Right lobe of liver (tissue), 6 donors: Measurements from ENCODE around the gene SLC9A3. TPM values are rescaled to one million over a fixed set of nuclear protein-coding genes. Genes with fewer than 3 reads are reported as not detected.

Experiments used
- ATAC-seq, 4 donors: fragments of 200-7000 bp; cut with Tn5 transposase; one replicate each; pipeline ENCODE4 v1.9.1; 2020; ENCODE audit warnings: mild to moderate bottlenecking in 4 of 4, moderate library complexity in 4 of 4
- DNase-seq, 3 donors: peaks; one replicate each; pipeline ENCODE4 v3.0.0-alpha.2; 2020
- H3K27ac ChIP-seq, 3 donors: fragments of 200-600 bp; one replicate each; pipeline ENCODE4 v1.8.0; 2022
- H3K27me3 ChIP-seq, 2 donors: fragments of 200-600 bp; one replicate each; pipeline ENCODE4 v1.8.0; 2022
- H3K36me3 ChIP-seq, 4 donors: fragments of 200-600 bp; sonication (generic) in 1 of 4; one replicate each; pipeline versions ENCODE4 v1.5.1 to v1.8.0; 2017 to 2022; ENCODE audit warnings: control low read depth in 1 of 4
- H3K4me1 ChIP-seq, 4 donors: fragments of 200-600 bp; sonication (generic) in 1 of 4; one replicate each; pipeline versions ENCODE4 v1.5.1 to v1.8.0; 2017 to 2022; ENCODE audit warnings: control low read depth in 1 of 4
- H3K4me3 ChIP-seq, 3 donors: fragments of 200-600 bp; one replicate each; pipeline ENCODE4 v1.8.0; 2022
- H3K9me3 ChIP-seq, 4 donors: fragments of 200-600 bp; sonication (generic) in 1 of 4; one replicate each; pipeline versions ENCODE4 v1.5.1 to v1.8.0; 2017 to 2022; ENCODE audit warnings: control low read depth in 1 of 4
- POLR2A ChIP-seq: fragments of 450-650 bp; IDR thresholded peaks from one replicate; pipeline ENCODE4 v1.6.1; 2017; ENCODE audit warnings: antibody characterized with exemption, mild to moderate bottlenecking
- WGBS: methylation state at CpG from one replicate; pipeline ENCODE4 v1.1.6; 2018; ENCODE audit warnings: low coverage, low lambda C conversion rate; ENCODE audit not compliant: insufficient coverage; ENCODE audit errors: missing lambda C conversion rate; 5-methylcytosine and 5-hydroxymethylcytosine counted together
- intact Hi-C, 2 donors: fragments of 100-400 bp; cut with DNase I; formaldehyde crosslinking; loops; one replicate each; pipeline versions ENCODE4 v1.11.2 to v1.14.1; 2022
- total RNA-seq, 6 experiments: library from RNA; depleted of rRNA in 2 of 6; stranded (reverse); fragments of >200 nt in 2 of 6; fragmentation: NEBNext Ultra II Directional in 3 of 6; extraction: Animal tissue kit (Norgen Biotek cat#: 25700) in 3 of 6; gene quantifications; one replicate each; pipeline versions ENCODE4 v1.1.0 to v1.2.4, GENCODE V29; 2016 to 2023
- TF ChIP-seq, protein P1 (sequence below), 4 donors: fragments of 200-600 bp in 3 of 4; fragments of 450-650 bp in 1 of 4; IDR thresholded peaks; one replicate each; pipeline versions ENCODE4 v1.5.1 to v1.8.0; 2016 to 2022; ENCODE audit warnings: antibody characterized with exemption in 4 of 4, mild to moderate bottlenecking in 2 of 4
- donor health status: DM: no; HTN: yes; CAD: no.
- donor health status: DM: no; HTN: no; CAD: no.
- donor health status: DM: no; HTN: no; CAD: no.
- donor health status: DM: no; HTN: yes; CAD: no.
- donor health status: DM: no; HTN: yes; CAD: no.

SLC9A3 gene
- total RNA-seq, 6 experiments from 2014 or later, result 0.32 to 1.8 (median 0.46) TPM

DNA sequence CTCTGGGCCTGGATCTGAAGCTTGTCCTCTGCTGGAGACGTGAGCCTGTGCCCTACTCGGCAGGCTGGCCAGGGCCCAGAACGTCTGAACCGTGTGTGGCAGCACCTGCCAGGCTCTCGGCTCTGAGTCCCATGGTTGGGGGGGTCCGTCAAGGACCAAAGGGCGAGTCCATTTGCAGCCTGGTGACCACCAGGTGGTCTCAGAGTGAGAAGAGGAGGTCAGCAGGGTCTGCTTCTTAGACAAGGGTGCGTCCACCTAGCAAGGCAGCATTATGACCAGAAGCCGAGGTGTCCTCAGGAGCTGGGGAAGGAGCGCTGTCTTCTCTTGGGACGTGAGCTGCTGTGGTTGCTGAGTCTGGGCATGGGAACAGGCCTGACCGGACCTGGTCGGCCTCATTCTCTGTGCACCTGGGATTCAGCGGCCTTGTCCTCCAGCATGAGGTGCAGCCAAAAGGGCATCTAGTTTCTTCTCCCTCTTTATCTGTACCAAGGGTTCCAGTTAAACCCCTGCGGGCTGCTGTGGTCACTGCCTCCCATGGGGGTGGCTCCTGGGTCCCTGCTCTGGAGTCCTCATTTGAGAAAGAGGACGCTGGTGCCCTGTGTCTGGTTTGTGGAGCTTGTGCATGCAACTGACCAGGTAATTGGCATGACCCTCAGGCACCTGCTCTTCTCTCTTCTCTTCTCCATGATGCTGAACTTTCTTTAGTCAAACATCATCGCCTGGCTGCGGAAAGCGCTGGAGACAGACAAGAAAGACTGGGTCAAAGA lies 66.9 kb downstream of the SLC9A3 start:
- Histone ChIP-seq H3K4me1 (no peaks in the 10 kb centered on the region), H3K27ac (no peak overlapping the region), H3K4me3 (no peak overlapping the region), H3K27me3 (no peaks in the 10 kb centered on the region), H3K9me3 (no peaks in the 10 kb centered on the region), H3K36me3 (peaks cover 0 to 67% (median 14%) of the 10 kb centered on the region in 4 donors)
- DNase-seq (peak in 2 of 3 donors; percentile 28 to 36), ATAC-seq (no peak)
- TF ChIP-seq POLR2A, result no peak
- TF ChIP-seq, protein P1, sequence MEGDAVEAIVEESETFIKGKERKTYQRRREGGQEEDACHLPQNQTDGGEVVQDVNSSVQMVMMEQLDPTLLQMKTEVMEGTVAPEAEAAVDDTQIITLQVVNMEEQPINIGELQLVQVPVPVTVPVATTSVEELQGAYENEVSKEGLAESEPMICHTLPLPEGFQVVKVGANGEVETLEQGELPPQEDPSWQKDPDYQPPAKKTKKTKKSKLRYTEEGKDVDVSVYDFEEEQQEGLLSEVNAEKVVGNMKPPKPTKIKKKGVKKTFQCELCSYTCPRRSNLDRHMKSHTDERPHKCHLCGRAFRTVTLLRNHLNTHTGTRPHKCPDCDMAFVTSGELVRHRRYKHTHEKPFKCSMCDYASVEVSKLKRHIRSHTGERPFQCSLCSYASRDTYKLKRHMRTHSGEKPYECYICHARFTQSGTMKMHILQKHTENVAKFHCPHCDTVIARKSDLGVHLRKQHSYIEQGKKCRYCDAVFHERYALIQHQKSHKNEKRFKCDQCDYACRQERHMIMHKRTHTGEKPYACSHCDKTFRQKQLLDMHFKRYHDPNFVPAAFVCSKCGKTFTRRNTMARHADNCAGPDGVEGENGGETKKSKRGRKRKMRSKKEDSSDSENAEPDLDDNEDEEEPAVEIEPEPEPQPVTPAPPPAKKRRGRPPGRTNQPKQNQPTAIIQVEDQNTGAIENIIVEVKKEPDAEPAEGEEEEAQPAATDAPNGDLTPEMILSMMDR (IDR thresholded peaks at IDR 0.05), result no peak
- WGBS, result 92% methylated on average over 6 of the region's 19 CpGs
- intact Hi-C loops, result no loop called here

DNA sequence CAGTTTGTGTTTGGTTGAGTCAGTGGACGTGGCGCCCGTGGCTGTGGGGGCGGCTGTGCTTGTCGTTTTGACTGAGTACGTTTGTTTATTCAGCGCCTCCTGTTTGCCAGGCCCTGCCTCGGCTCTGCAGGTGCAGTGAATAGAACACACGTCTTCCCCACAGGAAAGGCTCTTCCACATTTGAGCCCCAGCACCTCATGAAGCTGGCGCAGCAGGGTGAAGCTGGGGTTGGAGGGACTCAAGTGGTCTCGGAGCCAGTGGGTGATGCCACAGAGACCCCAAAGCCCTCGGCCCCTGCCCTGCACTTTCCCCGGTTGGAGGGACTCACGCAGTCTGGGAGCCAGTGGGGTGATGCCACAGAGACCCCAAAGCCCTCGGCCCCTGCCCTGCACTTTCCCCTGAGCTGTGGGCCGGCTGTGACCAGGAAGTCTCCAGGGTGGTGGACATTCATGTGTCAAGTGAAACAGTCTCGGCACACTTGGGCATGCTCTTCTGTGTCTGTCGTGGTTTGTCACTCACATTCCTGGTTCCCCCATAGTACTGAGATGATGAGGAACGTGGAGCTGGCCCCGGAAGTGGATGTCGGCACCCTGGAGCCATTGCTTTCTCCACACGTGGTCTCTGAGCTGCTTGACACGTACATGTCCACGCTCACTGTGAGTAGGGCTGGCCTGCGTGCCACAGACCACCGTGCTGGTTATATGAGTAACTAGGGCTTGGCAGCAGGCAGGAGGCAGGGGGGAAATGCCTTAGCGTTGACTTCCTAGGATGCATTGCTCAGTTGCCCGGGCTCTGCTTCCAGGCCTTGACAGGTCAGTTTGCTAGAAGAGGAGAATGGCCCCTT lies 67.7 kb downstream of the SLC9A3 start:
- TF ChIP-seq, protein P1 (IDR thresholded peaks at IDR 0.05), result no peak
- TF ChIP-seq POLR2A, result no peak
- ATAC-seq (peak in 1 of 4 donors; percentile 8), DNase-seq (peak in 2 of 3 donors; percentile 35 to 37)
- peaks cover 0 to 59% (median 10%) of the 10 kb centered on the region in 4 donors for H3K36me3 ChIP-seq
- no peak overlapping the region for H3K27ac ChIP-seq
- intact Hi-C loops, result no loop called here
- H3K27me3 ChIP-seq, result no peaks in the 10 kb centered on the region
- 81% methylated on average over 11 of the region's 28 CpGs for WGBS
- H3K9me3 ChIP-seq, result no peaks in the 10 kb centered on the region
- no peak overlapping the region for H3K4me3 ChIP-seq
- H3K4me1 ChIP-seq, result no peaks in the 10 kb centered on the region

DNA sequence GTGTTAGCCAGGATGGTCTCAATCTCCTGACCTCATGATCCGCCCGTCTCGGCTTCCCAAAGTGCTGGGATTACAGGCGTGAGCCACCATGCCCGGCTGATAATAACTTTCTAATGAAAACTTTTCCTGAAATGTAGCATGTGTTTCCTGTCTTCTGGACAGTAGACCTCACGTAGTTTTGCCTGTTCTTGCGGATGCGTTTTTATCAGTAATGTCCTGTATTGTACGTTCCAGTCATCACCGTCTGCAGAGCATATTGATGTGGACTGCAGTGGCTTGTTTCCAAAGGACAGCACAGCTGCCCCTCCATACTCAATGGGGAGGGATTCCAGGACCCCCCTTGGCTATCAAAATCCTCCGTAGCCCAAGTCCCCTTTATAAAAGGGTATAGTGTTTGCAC lies 68.4 kb downstream of the SLC9A3 start:
- intact Hi-C loops, result no loop called here
- peaks cover 0 to 64% (median 10%) of the 10 kb centered on the region in 4 donors for H3K36me3 ChIP-seq

DNA sequence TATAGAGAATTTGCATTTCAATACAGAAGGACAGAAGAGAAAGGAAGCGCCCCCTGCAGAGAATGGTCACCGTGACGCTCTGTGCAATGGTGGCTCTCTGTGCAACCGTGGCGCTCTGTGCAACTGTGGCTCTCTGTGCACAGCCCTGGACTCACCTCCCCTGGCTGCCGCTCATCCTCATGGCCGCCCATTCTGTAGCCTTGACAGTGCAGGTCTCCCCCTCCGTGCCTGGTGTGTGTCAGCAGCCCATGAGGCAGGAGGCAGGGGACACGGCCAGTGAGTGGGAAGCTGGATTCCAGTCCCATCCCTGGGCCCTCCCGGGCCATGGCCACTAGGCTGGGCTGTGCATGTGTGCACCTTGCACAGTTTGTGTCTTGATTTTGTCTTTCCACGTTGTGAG lies 69.3 kb downstream of the SLC9A3 start:
- DNase-seq (peak; percentile 11 to 39 (median 37)), ATAC-seq (no peak)
- no peaks in the 10 kb centered on the region for H3K27me3 ChIP-seq
- H3K27ac ChIP-seq, result no peak overlapping the region
- 86% methylated on average over 4 of the region's 11 CpGs for WGBS
- no peak overlapping the region for H3K4me3 ChIP-seq
- no peaks in the 10 kb centered on the region for H3K9me3 ChIP-seq
- peaks cover 0 to 62% (median 10%) of the 10 kb centered on the region in 4 donors for H3K36me3 ChIP-seq
- TF ChIP-seq POLR2A, result no peak
- TF ChIP-seq, protein P1 (IDR thresholded peaks at IDR 0.05), result no peak
- intact Hi-C loops, result no loop called here
- H3K4me1 ChIP-seq, result no peaks in the 10 kb centered on the region

More for the DNA sequence above, 68.4 kb downstream of the SLC9A3 start:
- DNase-seq, result no peak
- no peak for ATAC-seq
- TF ChIP-seq POLR2A, result no peak
- TF ChIP-seq, protein P1 (IDR thresholded peaks at IDR 0.05), result no peak
- no peak overlapping the region for H3K27ac ChIP-seq
- no peaks in the 10 kb centered on the region for H3K4me1 ChIP-seq
- no peak overlapping the region for H3K4me3 ChIP-seq
- H3K9me3 ChIP-seq, result no peaks in the 10 kb centered on the region
- WGBS, result 85% methylated on average over 11 of the region's 11 CpGs
- no peaks in the 10 kb centered on the region for H3K27me3 ChIP-seq
